Measurements from ENCODE around the gene OVAAL.

The OVAAL gene

DNA sequence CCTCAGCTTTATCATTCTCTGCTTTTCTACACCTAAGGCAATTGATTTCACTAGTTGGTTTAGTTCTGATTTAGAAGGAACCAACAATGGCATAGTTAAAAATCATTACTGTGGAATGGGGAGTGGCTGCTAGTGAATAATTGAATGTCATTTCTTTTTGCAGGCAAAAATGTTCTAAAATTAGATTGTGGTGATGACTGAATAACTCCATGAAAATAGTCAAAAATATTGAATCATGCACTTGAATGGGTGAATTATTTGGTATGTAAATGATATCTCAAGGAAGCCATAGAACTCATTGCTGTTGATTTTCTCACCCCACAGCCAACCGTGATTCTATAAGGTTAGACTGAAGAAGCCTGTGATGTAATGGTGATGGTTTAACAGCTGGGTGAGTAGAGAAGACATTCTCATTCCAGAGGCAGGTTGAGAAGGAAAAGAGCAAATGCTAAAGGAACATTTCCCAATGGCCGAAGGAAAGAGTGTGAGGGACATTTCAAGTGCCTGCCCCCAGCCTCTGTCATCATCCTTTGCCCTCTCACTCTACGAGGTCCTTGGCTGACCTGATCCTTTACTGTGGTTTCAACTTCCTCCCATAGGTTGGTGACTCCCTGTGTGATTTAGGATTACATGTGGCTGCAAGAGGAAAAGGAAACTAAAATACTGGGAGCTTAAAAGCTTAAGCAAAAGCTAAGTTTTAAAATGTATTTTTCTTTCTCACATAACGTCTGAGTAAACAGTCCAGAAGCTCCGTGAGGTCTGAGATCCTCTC is 12.5 kb downstream of the OVAAL start:
- no peak for DNase-seq (ENCODE audit: low read depth in 2 of 2)

DNA sequence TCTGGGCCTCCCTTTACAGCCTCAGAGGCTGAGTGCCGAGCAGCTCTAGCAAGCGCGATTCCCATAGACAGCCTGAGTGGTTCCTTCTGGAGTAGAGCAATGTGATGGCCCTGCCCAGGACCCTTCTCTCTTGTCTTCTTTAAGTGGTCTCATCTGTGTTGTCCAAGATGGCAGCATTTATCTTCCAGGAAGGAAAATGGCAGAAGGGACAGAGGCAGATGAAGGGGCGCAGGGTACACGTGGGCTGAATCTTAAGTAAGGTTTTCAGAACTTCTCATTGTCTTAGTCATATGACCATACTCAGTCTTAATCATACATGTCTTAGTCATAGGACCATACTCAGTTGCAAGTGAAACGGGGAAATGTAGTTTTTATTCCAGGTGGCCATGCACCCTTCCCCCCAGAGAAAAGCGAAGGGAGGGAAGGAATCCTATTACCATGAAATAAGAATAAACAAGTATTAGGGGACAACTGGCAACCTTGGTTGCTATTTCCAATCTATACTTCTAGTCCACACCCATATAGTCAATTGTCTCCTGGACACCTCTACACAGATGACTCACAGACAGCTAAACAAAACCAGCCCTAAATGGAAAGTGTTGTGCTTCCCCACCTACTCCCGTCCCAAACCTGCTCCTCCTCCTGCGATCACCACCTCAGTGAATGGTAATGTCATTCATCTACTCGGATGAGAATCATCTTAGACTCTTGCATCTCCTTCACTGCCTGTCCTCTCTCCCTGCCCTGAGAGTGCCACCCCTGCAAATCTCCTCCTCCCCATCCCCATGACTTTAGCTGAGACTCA is 13.3 kb downstream of the OVAAL start:
- DNase-seq (ENCODE audit: low read depth in 2 of 2): no peak

DNA sequence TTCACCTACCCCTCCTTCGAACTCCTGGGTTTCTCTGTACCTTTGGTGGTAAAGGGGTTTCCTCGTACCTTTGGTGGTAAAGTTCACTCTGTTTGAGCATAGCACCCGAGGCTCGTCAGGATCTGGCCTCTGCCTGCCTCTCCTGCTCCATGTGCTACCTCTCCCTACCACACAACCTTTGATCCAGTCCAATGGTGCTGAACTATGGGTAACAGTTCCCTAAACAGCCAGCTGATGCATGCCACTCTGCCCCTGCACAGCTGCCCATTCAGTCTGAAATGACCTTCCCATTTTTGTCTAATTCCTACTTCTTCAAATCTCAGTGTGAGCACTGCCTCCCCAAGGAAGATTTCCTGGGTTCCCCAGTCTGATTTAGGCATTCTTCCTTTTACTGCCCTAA is 14.0 kb downstream of the OVAAL start:
- no peak for DNase-seq (ENCODE audit: low read depth in 2 of 2)

GRCh38 chr1:180574031-180574713 is 15.4 kb downstream of the OVAAL start:
- no peak for DNase-seq (ENCODE audit: low read depth in 2 of 2)

- DNase-seq (ENCODE audit: low read depth in 2 of 2): no peak
Measured at GRCh38 chr1:180577361-180577760, 18.6 kb downstream of the OVAAL start.

- no peak for DNase-seq (ENCODE audit: low read depth in 2 of 2)
Measured at GRCh38 chr1:180579961-180580611, 21.3 kb downstream of the OVAAL start.

DNA sequence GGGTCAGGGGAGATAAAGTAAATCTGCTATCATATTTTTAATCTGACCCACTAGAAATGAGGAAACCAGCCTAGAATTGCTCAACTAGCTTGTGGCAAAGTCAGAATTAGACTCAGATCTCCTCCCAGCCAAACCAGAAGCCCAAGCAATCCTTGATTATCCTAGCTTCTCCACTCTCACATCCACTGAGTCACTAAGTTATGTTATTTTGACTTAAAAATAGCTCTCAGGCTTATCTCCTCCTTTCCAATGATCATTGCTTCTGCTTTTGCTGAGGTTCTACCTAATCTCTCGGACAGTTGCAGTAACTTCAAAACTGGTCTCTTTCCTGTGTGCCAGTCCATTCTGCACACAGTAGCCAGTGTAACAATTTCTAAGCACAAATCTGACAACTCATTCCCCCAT is 22.9 kb downstream of the OVAAL start:
- DNase-seq (ENCODE audit: low read depth in 2 of 2): no peak

DNA sequence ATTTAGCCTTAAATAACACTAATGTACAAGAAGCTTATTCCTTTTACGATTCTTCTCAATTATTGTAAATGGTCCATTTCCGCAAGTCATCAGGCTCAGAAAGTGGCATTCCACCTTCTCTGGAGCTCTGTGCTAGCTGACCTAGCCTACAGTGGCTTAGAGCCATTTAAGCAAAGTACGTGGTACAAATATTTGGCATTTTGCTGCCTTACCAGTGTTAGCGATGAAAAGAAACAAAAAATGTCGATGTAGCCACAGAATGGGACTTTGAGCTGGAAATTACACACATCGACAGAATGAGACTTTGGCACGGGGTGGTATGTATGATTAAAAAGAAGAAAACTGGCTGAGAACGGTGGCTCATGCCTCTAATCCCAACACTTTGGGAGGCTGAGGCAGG is 26.1 kb downstream of the OVAAL start:
- DNase-seq (ENCODE audit: low read depth in 2 of 2): no peak

DNA sequence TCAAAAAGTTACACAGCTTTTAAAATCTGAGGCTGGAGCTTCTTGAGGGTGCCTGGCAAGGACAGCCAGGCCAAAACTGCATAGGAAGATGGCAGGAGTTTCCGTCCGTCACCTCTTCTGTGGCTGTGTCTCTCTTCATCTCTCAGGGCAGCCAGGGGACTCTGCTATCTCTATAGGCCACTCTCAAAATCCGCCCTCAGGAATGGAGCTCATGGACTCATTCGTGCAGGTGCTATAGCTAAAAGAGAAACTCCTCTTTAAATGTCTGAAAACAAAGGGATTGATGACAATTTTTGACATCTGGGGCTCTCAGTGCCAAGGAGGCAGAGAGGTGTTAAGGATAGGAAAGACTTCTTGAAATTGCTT is 27.2 kb downstream of the OVAAL start:
- DNase-seq (ENCODE audit: low read depth in 2 of 2): no peak

DNA sequence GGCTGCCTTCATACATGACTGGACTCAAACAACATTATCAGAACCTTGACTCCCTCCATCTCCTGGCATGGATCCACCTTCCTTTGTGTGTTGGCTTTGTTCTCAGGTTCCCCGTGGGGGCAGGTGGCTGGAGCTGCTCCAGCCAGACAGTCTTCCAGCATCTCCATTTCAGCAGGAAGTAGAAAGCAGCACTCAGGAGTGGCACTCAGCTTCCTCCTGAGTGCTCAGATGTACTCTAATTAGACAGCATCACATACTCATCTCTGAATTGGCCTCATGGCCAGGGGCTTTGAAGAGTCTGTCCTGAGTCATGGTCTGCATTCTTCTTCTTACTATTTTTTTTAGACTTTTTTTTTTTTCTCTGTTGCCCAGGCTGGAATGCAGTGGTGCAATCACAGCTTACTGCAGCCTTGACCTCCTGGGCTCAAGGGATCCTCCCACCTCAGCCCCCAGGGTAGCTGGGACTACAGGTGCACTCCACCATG is 27.9 kb downstream of the OVAAL start:
- DNase-seq (ENCODE audit: low read depth in 2 of 2): no peak

DNA sequence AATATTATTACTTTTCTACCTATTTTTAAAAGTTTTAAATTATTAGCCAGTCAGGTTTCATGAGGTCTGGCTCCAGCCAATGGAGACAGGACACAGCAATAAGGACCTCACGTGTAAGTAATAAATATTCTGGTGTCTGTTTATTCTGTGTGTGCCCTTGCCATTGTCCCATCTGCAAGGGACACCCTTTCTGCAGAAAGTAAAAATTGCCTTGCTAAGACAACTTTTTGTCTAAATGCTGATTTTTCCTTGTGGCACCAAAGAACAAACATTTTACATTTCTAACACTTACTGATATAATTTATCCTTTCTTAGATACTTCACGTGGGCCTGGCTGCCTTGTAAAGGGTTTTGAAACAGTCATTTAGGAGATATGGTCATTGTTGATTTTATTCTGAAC is 29.4 kb downstream of the OVAAL start:
- no peak for DNase-seq (ENCODE audit: low read depth in 2 of 2)

DNA sequence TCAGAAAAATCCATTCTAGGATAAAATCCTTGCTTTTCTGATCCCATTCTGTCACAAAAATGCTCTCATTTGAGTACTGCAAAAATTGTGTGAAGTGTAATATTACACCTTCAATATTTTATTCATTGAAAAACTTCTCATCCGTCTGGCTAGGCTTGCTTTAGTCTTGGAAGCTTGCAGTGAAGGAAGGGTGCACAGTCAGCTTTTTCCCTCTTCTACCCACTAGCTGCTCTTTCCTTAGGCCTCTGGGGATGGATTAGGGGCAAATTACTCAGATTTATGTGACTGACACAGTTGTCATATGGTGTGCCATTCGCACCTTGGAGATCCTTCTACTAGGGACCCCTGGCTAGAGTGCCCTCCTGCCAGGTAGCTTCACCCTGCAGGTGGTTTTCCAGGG is 32.1 kb downstream of the OVAAL start:
- DNase-seq (ENCODE audit: low read depth in 2 of 2): no peak

- no peak for DNase-seq (ENCODE audit: low read depth in 2 of 2)
Measured at GRCh38 chr1:180593382-180593781, 34.6 kb downstream of the OVAAL start.

DNA sequence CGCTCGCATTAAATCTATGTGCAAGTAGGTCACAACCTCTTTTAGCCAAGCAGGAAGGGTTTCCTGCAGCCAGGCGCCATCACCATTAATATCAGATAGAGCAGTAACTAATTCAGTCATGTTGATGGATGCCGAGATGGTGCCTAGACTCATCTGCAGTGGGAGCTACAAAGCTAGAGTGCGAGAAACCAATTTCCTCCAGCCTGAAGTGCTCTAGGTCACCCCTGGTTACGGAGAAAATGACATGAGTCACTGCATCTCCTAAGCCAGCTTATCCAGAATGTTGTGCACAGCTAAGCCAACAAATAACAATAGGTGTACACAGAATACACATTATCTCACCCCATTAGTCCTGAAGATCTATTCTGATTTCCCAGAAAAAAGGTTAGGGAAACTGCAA is 36.0 kb downstream of the OVAAL start:
- DNase-seq (ENCODE audit: low read depth in 2 of 2): no peak

- no peak for DNase-seq (ENCODE audit: low read depth in 2 of 2)
Measured at GRCh38 chr1:180595966-180596365, 37.2 kb downstream of the OVAAL start.

GRCh38 chr1:180597520-180597919 is 38.8 kb downstream of the OVAAL start:
- no peak for DNase-seq (ENCODE audit: low read depth in 2 of 2)

DNA sequence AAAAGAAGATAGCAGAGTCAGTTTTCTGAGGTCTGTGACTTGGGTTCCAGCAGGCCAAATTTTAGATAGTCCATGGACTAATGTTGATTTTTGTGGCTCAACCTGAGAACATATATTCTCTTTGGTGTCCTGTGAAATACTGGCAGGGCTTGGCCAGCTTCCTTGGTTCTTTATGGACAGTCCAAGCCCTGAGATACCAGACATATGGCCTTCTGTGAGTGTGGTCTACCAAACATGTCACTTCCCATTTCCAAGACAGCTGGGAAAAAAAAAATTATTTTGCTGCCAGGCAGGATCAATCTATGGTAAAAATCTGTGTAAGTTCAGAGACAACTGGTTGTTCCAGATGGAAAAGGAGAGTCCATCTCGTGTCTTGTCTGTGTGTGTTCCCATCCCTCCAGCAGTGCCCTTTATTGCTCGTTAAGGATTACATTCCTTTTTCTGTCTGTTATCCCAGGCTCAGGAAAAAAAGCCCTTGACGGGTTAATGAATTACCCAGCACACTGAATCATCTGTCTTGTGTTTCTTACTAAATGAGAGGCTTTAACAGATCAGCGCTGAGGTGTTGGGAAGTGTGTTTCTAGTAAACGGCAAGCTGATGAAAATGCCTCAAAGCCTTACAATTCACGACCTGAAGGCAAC is 39.7 kb downstream of the OVAAL start:
- DNase-seq (ENCODE audit: low read depth in 2 of 2): no peak

GRCh38 chr1:180600343-180600742 is 41.6 kb downstream of the OVAAL start:
- DNase-seq (ENCODE audit: low read depth in 2 of 2): no peak

GRCh38 chr1:180601512-180601911 is 42.7 kb downstream of the OVAAL start:
- DNase-seq (ENCODE audit: low read depth in 2 of 2): no peak

DNA sequence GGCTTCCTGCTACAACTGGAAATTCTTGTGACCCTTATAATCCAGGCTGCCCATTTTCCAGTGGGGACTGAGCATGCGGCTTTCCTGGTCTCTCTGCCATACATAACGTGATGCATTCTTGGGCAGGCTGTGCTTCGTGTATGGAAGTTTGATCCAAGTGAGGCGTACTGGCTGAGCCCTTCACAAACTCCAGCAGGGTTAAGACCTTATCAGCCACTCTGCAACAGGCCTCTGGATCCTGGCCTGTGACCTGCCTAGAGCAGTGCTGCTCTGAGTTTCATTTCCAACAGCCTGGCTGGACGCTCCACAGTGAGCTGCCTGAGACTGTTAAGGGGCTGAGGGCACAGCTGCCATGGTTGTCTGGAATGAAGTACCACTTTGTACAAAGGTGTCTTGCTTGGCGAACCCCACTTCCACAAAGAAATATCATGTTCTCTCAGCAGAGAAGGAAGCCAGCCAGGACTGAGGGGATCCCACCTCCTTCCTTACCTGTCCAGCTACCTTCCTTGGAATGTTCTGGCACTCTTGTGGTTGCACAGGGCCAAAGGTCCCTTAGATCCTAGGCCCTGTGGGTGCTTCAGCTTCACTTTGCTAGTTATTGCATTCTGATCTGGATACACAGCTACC is 44.6 kb downstream of the OVAAL start:
- no peak for DNase-seq (ENCODE audit: low read depth in 2 of 2)

DNA sequence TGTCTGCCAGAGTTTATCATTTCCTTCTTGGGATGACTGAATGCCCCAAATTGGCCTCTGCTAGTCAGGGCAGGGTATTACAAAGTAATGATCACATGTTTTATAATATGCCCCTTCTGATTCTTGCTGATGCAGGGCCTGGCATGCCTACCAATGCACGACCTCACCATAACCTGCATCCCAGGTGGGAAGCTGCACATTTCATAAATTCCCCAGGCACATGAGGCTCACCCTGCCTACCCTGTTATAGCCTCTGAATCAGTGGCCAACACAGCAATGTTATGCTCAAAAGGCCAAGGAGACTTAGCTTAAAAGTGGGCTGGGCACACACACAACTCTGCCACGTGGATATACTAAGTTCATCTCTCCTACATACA is 45.1 kb downstream of the OVAAL start:
- no peak for DNase-seq (ENCODE audit: low read depth in 2 of 2)

Measured in fibroblast of skin of left biceps (primary cell).